Measurements from ENCODE around the gene TOGARAM2.

The TOGARAM2 gene

GRCh38 chr2:29061616-29062015 lies 80.5 kb downstream of the TOGARAM2 start:
- TF ChIP-seq CTCF (IDR thresholded peaks at IDR 0.05; ENCODE audit: insufficient read depth, low read depth, low read length, missing control alignments), result no peak
- no peak for DNase-seq (ENCODE audit: low read depth)
- no peak overlapping the region for H3K4me3 ChIP-seq (ENCODE audit: low read depth, low read length)

GRCh38 chr2:29062371-29062770 lies 81.3 kb downstream of the TOGARAM2 start:
- no peak overlapping the region for H3K4me3 ChIP-seq (ENCODE audit: low read depth, low read length)
- DNase-seq (ENCODE audit: low read depth), result no peak
- no peak for TF ChIP-seq CTCF (IDR thresholded peaks at IDR 0.05; ENCODE audit: insufficient read depth, low read depth, low read length, missing control alignments)

GRCh38 chr2:29063056-29063455 lies 82.0 kb downstream of the TOGARAM2 start:
- TF ChIP-seq CTCF (IDR thresholded peaks at IDR 0.05; ENCODE audit: insufficient read depth, low read depth, low read length, missing control alignments), result no peak
- no peak for DNase-seq (ENCODE audit: low read depth)
- H3K4me3 ChIP-seq (ENCODE audit: low read depth, low read length), result no peak overlapping the region

GRCh38 chr2:29063646-29064345 lies 82.7 kb downstream of the TOGARAM2 start:
- DNase-seq (ENCODE audit: low read depth), result no peak
- TF ChIP-seq CTCF (IDR thresholded peaks at IDR 0.05; ENCODE audit: insufficient read depth, low read depth, low read length, missing control alignments), result no peak
- no peak overlapping the region for H3K4me3 ChIP-seq (ENCODE audit: low read depth, low read length)

- no peak for DNase-seq (ENCODE audit: low read depth)
- no peak for TF ChIP-seq CTCF (IDR thresholded peaks at IDR 0.05; ENCODE audit: insufficient read depth, low read depth, low read length, missing control alignments)
- no peak overlapping the region for H3K4me3 ChIP-seq (ENCODE audit: low read depth, low read length)
Observed at GRCh38 chr2:29064346-29064715, 83.2 kb downstream of the TOGARAM2 start.

- no peak overlapping the region for H3K4me3 ChIP-seq (ENCODE audit: low read depth, low read length)
- DNase-seq (ENCODE audit: low read depth), result no peak
Observed at GRCh38 chr2:29064746-29065067, 83.6 kb downstream of the TOGARAM2 start.

More at GRCh38 chr2:29064746-29065067, 83.6 kb downstream of the TOGARAM2 start:
- TF ChIP-seq CTCF (IDR thresholded peaks at IDR 0.05; ENCODE audit: insufficient read depth, low read depth, low read length, missing control alignments), result no peak
